ENCODE data around the gene SHISAL1.

- TF ChIP-seq CTCF (IDR thresholded peaks at IDR 0.05) (no peak), EZH2 (IDR thresholded peaks at IDR 0.05; ENCODE audit: borderline replicate concordance, insufficient read depth, low read depth, low read length, poor library complexity, severe bottlenecking) (no peak)
Measured at GRCh38 chr22:44217346-44217745, 95.4 kb downstream of the SHISAL1 start.
